Uterus (tissue), 2 donors: Measurements from ENCODE around the gene PDYN.

Experiments
- POLR2A ChIP-seq, 2 donors: fragments of 450-650 bp; IDR thresholded peaks; one replicate each; pipeline ENCODE4 v1.6.1; 2016; ENCODE audit warnings: antibody characterized with exemption in 2 of 2, mild to moderate bottlenecking in 1 of 2, moderate library complexity in 1 of 2
- TF ChIP-seq, protein P1 (sequence below), 4 experiments: fragments of 200-600 bp in 2 of 4; fragments of 450-650 bp in 2 of 4; sonication (generic) in 2 of 4; IDR thresholded peaks; one replicate each; pipeline ENCODE4 v1.5.1; 2016 to 2019; ENCODE audit warnings: antibody characterized with exemption in 4 of 4, mild to moderate bottlenecking in 2 of 4, moderate library complexity in 1 of 4

- TF ChIP-seq, protein P1, sequence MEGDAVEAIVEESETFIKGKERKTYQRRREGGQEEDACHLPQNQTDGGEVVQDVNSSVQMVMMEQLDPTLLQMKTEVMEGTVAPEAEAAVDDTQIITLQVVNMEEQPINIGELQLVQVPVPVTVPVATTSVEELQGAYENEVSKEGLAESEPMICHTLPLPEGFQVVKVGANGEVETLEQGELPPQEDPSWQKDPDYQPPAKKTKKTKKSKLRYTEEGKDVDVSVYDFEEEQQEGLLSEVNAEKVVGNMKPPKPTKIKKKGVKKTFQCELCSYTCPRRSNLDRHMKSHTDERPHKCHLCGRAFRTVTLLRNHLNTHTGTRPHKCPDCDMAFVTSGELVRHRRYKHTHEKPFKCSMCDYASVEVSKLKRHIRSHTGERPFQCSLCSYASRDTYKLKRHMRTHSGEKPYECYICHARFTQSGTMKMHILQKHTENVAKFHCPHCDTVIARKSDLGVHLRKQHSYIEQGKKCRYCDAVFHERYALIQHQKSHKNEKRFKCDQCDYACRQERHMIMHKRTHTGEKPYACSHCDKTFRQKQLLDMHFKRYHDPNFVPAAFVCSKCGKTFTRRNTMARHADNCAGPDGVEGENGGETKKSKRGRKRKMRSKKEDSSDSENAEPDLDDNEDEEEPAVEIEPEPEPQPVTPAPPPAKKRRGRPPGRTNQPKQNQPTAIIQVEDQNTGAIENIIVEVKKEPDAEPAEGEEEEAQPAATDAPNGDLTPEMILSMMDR (IDR thresholded peaks at IDR 0.05), result no peak
- no peak for TF ChIP-seq POLR2A (IDR thresholded peaks at IDR 0.05)
These were observed 58.0 kb downstream of the PDYN start for GRCh38 chr20:1935696-1936366.
